CD4-positive, alpha-beta memory T cell (primary cell): ENCODE data around the gene PAPOLB. TPM values are rescaled to one million over a fixed set of nuclear protein-coding genes. Genes with fewer than 3 reads are reported as not detected.

Experiments used
- CTCF ChIA-PET: fragments of 350-600 bp; sonication (Branson Sonifier 250); formaldehyde crosslinking; loops from one replicate; lab custom pipeline; 2021; ENCODE audit warnings: inconsistent platforms; ENCODE audit not compliant: partially characterized antibody; lab: Charles Lee
- POLR2A ChIA-PET: fragments of 350-600 bp; sonication (Branson Sonifier 250); formaldehyde crosslinking; loops from one replicate; lab custom pipeline; 2021; ENCODE audit not compliant: partially characterized antibody; lab: Charles Lee
- DNase-seq, 5 donors: peaks; one replicate each; pipeline versions ENCODE4 v3.0.0 to v3.0.0-alpha.2; 2020 to 2022; ENCODE audit warnings: mixed read lengths in 1 of 5
- H3K27ac ChIP-seq: one replicate; pipeline ENCODE4 v1.7.0; 2013; ENCODE audit warnings: low read depth, low read length
- H3K27me3 ChIP-seq: 2 replicates; pipeline ENCODE4 v1.7.0; 2013; ENCODE audit warnings: mild to moderate bottlenecking, low read length, moderate library complexity; ENCODE audit not compliant: insufficient read depth
- H3K36me3 ChIP-seq: 2 replicates; pipeline ENCODE4 v1.7.0; 2013; ENCODE audit warnings: mild to moderate bottlenecking, low read length, moderate library complexity; ENCODE audit not compliant: insufficient read depth
- H3K4me1 ChIP-seq: 2 replicates; pipeline ENCODE4 v1.7.0; 2013; ENCODE audit warnings: mild to moderate bottlenecking, low read length, moderate library complexity; ENCODE audit not compliant: insufficient read depth
- H3K4me3 ChIP-seq, 2 donors: one replicate each; pipeline ENCODE4 v1.7.0; 2013; ENCODE audit warnings: low read length in 2 of 2, mild to moderate bottlenecking in 1 of 2
- H3K9me3 ChIP-seq, 2 donors: one replicate each; pipeline ENCODE4 v1.7.0; 2013; ENCODE audit warnings: low read length in 2 of 2, control low read depth in 1 of 2; ENCODE audit not compliant: control insufficient read depth in 1 of 2
- H3K27ac Mint-ChIP-seq, 7 donors: one replicate each; pipeline ENCODE4 v1.8.0; 2020 to 2021; ENCODE audit warnings: mixed read lengths in 7 of 7, mild to moderate bottlenecking in 6 of 7, inconsistent platforms in 3 of 7, moderate library complexity in 3 of 7
- H3K27me3 Mint-ChIP-seq, 2 donors: one replicate each; pipeline ENCODE4 v1.8.0; 2020 to 2021; ENCODE audit warnings: mixed read lengths in 2 of 2
- H3K36me3 Mint-ChIP-seq, 2 donors: one replicate each; pipeline ENCODE4 v1.8.0; 2020 to 2021; ENCODE audit warnings: mixed read lengths in 2 of 2, inconsistent platforms in 1 of 2, mild to moderate bottlenecking in 1 of 2
- H3K4me1 Mint-ChIP-seq, 4 donors: one replicate each; pipeline ENCODE4 v1.8.0; 2020 to 2021; ENCODE audit warnings: mixed read lengths in 4 of 4, mild to moderate bottlenecking in 1 of 4
- H3K4me3 Mint-ChIP-seq, 8 donors: one replicate each; pipeline ENCODE4 v1.8.0; 2020 to 2021; ENCODE audit warnings: mixed read lengths in 8 of 8, mild to moderate bottlenecking in 7 of 8, moderate library complexity in 6 of 8, inconsistent platforms in 3 of 8
- H3K9me3 Mint-ChIP-seq, 8 donors: one replicate each; pipeline ENCODE4 v1.8.0; 2020 to 2021; ENCODE audit warnings: mixed read lengths in 8 of 8, mild to moderate bottlenecking in 5 of 8, inconsistent platforms in 3 of 8, moderate library complexity in 1 of 8
- intact Hi-C: fragments of 100-400 bp; cut with micrococcal nuclease; formaldehyde crosslinking; loops from one replicate; pipeline ENCODE4 v1.15.1; 2023
- polyA plus RNA-seq, 2 donors: library from polyadenylated mRNA; unstranded; fragments of 300-500 nt; fragmentation: Illumina TruSeq; gene quantifications; one replicate each; pipeline ENCODE4 v1.2.3, GENCODE V29; 2021
- total RNA-seq, 2 experiments: library from RNA; stranded (reverse); gene quantifications; one replicate each; pipeline ENCODE4 v1.2.3, GENCODE V29; 2021

Gene PAPOLB
- total and polyA plus RNA-seq, 4 experiments from 2014 or later, result not detected

DNA sequence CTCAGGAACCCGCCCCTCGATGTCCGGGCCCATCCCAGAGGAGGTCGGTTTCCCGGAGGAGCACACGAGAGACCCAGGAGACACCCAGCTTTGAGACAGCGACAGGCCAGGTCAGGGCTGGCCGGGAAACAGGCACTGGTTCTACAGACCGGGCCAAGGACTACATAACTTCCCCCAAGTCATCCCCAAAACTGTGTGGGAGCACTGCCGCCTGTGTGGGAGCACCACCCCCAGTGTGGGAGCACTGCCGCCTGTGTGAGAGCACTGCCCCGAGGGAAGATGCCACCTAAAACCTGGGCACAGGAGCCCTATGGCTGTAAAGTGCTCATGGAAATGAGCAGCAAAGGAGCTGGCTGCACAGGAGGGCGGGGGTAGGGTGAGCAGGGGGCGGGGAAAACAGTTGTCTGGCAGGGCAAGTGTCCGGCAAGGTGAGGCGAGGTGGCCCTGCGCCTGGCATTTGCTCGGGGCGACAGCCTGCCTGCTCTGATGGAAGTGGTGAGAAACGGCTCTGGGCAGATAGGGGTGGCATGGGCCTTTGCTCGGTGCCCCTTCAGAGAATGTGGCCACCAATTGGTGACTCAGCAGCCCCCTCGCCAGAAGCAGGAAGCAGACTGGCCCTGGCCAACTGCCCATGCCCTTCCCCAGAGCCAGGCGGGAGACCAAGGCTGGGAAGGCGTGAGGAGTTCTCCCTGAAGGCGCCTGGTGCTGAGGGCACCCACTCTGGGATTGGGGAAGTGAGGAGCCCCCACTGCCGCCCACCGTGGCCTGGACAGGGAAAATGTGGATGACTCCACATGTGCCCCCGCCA lies 26.2 kb downstream of the PAPOLB start:
- Mint-ChIP-seq H3K27ac (no peak overlapping the region), H3K4me1 (no peaks in the 10 kb centered on the region), H3K27me3 (peaks cover 2 to 3% of the 10 kb centered on the region in 2 donors), H3K9me3 (no peaks in the 10 kb centered on the region), H3K4me3 (no peak overlapping the region), H3K36me3 (no peaks in the 10 kb centered on the region)
- ChIA-PET POLR2A (no interaction called here), CTCF (no interaction called here)
- Histone ChIP-seq H3K27me3 (no peaks in the 10 kb centered on the region), H3K4me1 (no peaks in the 10 kb centered on the region), H3K4me3 (no peak overlapping the region), H3K27ac (no peak overlapping the region), H3K36me3 (no peaks in the 10 kb centered on the region), H3K9me3 (no peaks in the 10 kb centered on the region)
- intact Hi-C loops, result no loop called here
- no peak for DNase-seq

DNA sequence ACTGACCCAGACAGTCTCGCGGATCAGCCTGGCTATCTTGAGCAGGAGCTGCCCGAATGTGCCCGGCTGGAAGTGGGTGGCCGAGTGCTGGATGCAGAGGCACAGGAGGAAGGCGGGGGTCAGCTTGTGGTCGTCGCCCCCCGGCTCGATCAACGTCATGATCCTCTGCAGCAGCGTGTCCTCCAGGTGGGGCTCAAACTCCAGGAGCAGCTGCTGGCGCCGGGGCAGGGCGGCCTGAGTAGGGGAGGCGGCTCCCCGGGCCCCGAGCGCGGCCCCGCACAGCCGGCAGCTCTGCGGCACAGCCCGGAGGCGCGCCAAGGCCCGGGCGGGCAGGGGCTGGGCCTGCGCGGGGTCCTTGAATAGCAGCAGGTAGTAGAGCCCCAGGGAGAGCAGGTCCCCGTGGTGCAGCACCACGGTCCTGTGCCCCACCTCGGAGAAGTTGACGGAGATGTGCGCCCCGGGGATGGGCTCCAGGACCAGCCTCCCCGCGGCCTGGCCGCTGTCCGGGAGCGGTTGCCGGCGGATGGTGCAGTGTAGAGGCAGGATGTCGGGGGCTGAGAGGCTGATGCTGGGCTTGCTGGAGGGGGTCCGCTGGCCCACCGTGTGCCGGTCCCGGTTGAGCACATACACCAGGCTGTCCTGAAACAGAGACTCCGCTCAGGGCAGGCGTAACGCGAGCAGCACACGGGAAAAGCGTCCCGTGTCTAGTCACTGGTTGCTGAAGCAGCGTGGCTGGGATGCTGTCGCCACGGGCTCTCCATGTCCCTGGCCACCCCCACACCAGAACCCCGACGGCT lies 27.0 kb downstream of the PAPOLB start:
- Histone ChIP-seq H3K27ac (no peak overlapping the region), H3K4me1 (no peaks in the 10 kb centered on the region), H3K4me3 (no peak overlapping the region), H3K9me3 (no peaks in the 10 kb centered on the region), H3K36me3 (no peaks in the 10 kb centered on the region), H3K27me3 (no peaks in the 10 kb centered on the region)
- intact Hi-C loops, result no loop called here
- H3K36me3 Mint-ChIP-seq, result no peaks in the 10 kb centered on the region
- H3K9me3 Mint-ChIP-seq, result no peaks in the 10 kb centered on the region
- H3K4me1 Mint-ChIP-seq, result peaks cover 0 to 4% (median 2%) of the 10 kb centered on the region in 4 donors
- ChIA-PET POLR2A (no interaction called here), CTCF (no interaction called here)
- no peak overlapping the region for H3K4me3 Mint-ChIP-seq
- no peak for DNase-seq
- no peak overlapping the region for H3K27ac Mint-ChIP-seq
- H3K27me3 Mint-ChIP-seq, result peaks cover 3 to 6% of the 10 kb centered on the region in 2 donors

DNA sequence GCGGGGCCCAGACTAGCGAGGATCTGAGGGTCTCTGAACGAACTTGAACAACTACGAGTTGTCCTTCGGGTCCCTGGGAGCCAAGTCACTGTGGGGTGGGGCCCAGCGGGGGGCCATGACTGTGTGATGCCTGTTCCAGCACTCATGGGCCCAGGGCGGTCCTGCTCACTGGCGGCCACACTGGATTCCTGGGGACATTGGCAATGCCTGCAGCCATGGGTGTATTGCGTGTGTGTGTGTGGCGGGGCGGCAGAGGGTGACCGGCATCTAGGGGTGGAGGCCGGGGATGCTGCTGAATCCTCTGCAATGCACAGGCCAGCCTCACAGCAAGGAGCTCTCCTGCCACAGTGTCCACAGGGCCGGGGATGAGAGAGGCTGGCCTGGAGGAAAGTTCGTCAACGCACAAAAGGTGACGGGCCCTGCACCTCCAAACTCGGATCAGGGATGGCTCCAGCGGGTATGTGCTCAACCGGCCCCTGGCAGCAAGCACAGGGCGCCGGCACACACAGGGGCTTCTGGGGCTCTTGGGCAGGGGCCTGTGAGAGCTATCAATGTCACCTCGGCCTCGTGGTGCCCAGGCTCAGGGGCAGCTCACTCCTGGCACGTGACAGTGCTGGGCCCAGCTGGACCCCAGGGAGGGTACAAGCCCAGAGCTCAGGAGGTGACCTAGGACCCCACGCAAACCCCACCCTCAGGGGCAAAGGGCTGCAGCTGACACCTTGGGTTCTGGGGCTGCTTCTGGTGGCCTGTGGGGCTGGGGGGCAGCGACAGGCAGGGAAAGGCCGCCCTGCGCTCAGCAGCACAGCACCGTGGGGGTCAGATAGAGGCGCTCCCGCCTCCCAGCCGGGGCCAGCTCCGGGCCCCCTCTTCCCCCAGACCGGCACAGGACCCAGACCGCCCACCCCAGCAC lies 27.9 kb downstream of the PAPOLB start:
- no peaks in the 10 kb centered on the region for H3K9me3 Mint-ChIP-seq
- ChIA-PET POLR2A (no interaction called here), CTCF (no interaction called here)
- H3K36me3 ChIP-seq, result no peaks in the 10 kb centered on the region
- no peaks in the 10 kb centered on the region for H3K9me3 ChIP-seq
- no peak overlapping the region for H3K27ac Mint-ChIP-seq
- H3K4me3 Mint-ChIP-seq, result no peak overlapping the region
- H3K27me3 Mint-ChIP-seq, result peaks cover 3 to 6% of the 10 kb centered on the region in 2 donors
- H3K4me1 ChIP-seq, result no peaks in the 10 kb centered on the region
- intact Hi-C loops, result no loop called here
- DNase-seq, result no peak
- H3K4me3 ChIP-seq, result no peak overlapping the region
- H3K36me3 Mint-ChIP-seq, result no peaks in the 10 kb centered on the region
- no peaks in the 10 kb centered on the region for H3K27me3 ChIP-seq
- H3K4me1 Mint-ChIP-seq, result peaks cover 0 to 4% (median 2%) of the 10 kb centered on the region in 4 donors
- H3K27ac ChIP-seq, result no peak overlapping the region

DNA sequence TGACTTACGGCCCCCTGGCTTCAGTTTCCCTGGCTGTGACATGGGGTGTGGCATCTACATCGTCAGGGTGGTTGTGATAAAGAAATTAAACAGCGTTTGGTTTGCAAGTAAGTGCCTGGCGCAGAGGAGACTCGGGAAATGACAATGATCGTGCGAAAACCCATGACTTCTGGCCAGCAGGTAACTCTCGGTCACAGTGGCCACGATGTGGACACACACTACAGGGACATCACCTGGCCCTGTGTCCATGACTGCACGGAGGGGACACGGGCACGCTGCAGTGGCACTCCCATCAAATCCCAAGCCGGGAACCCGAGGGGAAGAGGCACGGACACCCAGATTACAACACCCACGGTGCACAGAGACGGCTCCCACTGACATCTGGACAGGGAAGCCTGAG lies 28.7 kb downstream of the PAPOLB start:
- peaks cover 3 to 6% of the 10 kb centered on the region in 2 donors for H3K27me3 Mint-ChIP-seq
- peaks cover 0 to 4% (median 2%) of the 10 kb centered on the region in 4 donors for H3K4me1 Mint-ChIP-seq
- Histone ChIP-seq H3K27me3 (no peaks in the 10 kb centered on the region), H3K4me1 (no peaks in the 10 kb centered on the region), H3K9me3 (no peaks in the 10 kb centered on the region), H3K4me3 (no peak overlapping the region), H3K27ac (no peak overlapping the region), H3K36me3 (no peaks in the 10 kb centered on the region)
- H3K4me3 Mint-ChIP-seq, result no peak overlapping the region
- H3K9me3 Mint-ChIP-seq, result no peaks in the 10 kb centered on the region
- H3K36me3 Mint-ChIP-seq, result no peaks in the 10 kb centered on the region
- CTCF ChIA-PET, result no interaction called here
- intact Hi-C loops, result no loop called here
- POLR2A ChIA-PET, result no interaction called here
- H3K27ac Mint-ChIP-seq, result no peak overlapping the region
- DNase-seq, result no peak

DNA sequence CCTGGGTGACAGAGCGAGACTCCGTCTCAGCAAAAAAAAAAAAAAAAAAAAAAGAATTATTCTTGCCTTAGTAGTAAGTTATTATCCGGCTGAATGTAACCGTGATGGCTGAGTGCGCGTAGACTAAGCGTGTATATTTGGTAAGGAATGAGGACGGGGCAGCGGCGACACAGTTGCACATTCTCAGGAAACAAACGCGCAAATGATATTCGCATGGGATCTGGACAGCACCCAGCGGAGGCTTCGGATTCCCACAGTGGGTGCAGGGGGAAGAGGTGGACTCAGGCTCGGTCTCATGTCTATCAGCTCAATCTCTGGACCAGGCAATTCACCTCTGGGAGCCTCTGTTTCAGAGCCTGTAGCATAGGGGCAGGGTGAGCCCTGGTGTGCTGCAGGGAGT lies 29.1 kb downstream of the PAPOLB start:
- intact Hi-C loops, result no loop called here
- no peak overlapping the region for H3K4me3 ChIP-seq
- Mint-ChIP-seq H3K27ac (no peak overlapping the region), H3K9me3 (no peaks in the 10 kb centered on the region), H3K36me3 (no peaks in the 10 kb centered on the region), H3K4me1 (peaks cover 0 to 4% (median 2%) of the 10 kb centered on the region in 4 donors), H3K4me3 (no peak overlapping the region), H3K27me3 (peaks cover 3 to 6% of the 10 kb centered on the region in 2 donors)
- H3K9me3 ChIP-seq, result no peaks in the 10 kb centered on the region
- ChIA-PET POLR2A (no interaction called here), CTCF (interaction anchor here (1.4 to 3.0 kb wide), 3 partner anchors 141 to 255 kb away, joined by 3 to 15 read pairs (median 5); no protein-coding TSS in a partner anchor)
- H3K27me3 ChIP-seq, result no peaks in the 10 kb centered on the region
- DNase-seq, result no peak
- no peaks in the 10 kb centered on the region for H3K4me1 ChIP-seq
- H3K27ac ChIP-seq, result no peak overlapping the region
- H3K36me3 ChIP-seq, result no peaks in the 10 kb centered on the region

DNA sequence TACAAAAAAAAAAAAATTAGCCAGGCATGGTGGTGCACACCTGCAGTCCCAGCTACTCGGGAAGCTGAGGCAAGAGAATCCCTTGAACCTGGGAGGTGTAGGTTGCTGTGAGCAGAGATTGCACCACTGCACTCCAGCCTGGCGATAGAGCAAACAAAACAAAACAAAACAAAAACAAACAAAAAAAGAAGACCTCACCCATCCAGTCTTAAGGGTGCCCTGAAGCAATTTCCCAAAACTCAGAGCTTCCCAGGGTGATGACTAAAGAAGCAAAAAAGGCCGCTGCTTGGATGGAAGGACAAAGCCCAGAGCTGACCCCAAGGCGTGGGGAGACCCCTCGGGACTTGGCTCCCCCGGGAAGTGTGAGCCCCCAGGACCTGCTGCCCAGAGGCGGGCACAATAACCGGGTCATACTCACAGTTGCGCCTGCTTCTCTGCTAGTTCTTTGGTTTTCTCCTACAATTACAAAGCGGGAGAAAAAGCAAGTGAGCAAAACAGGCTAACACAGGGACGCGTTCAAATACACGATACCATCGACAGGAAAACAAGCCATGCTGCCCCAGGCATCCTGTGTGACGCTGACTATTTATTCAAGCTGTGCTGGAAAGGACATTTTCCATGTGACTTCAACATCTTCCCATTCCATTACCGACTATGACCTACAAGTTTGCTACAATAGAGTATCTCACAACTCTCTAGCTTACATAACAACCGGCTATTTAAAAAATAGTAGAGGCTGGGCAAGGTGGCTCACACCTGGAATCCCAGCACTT lies 29.9 kb downstream of the PAPOLB start:
- Histone ChIP-seq H3K36me3 (no peaks in the 10 kb centered on the region), H3K4me1 (no peaks in the 10 kb centered on the region), H3K27me3 (no peaks in the 10 kb centered on the region), H3K4me3 (no peak overlapping the region), H3K9me3 (no peaks in the 10 kb centered on the region), H3K27ac (no peak overlapping the region)
- CTCF ChIA-PET, result interaction anchor here (1.4 to 3.0 kb wide), 3 partner anchors 142 to 255 kb away, joined by 3 to 15 read pairs (median 5); no protein-coding TSS in a partner anchor
- Mint-ChIP-seq H3K4me1 (peaks cover 0 to 4% (median 2%) of the 10 kb centered on the region in 4 donors), H3K36me3 (no peaks in the 10 kb centered on the region), H3K27ac (no peak overlapping the region), H3K9me3 (no peaks in the 10 kb centered on the region), H3K27me3 (peaks cover 1 to 6% of the 10 kb centered on the region in 2 donors), H3K4me3 (no peak overlapping the region)
- no peak for DNase-seq
- POLR2A ChIA-PET, result no interaction called here
- intact Hi-C loops, result no loop called here
